MM.1S (cell line): ENCODE measurements around the gene ZNF471.
A peak's percentile ranks its signal among the peaks of the same experiment; 100 is the strongest.

Experiments used
- DNase-seq: peaks from one replicate; pipeline ENCODE4 v3.0.0-alpha.2; 2015
- H2AFZ ChIP-seq: fragments of 300-600 bp; sonication (generic); 2 replicates; pipeline ENCODE4 v1.6.0; 2016; ENCODE audit warnings: antibody characterized with exemption, low read length
- H3F3A ChIP-seq: fragments of 300-600 bp; sonication (generic); 2 replicates; pipeline ENCODE4 v1.6.1; 2016; ENCODE audit warnings: mild to moderate bottlenecking, antibody characterized with exemption, low read length, moderate library complexity, mixed read lengths; ENCODE audit not compliant: insufficient read depth
- H3K27ac ChIP-seq: fragments of 300-600 bp; sonication (generic); 2 replicates; pipeline ENCODE4 v1.5.1; 2016; ENCODE audit warnings: mild to moderate bottlenecking, low read length
- H3K27me3 ChIP-seq: fragments of 300-600 bp; sonication (generic); replicated peaks from 2 replicates; pipeline ENCODE4 v1.6.0; 2016; ENCODE audit warnings: low read length; ENCODE audit not compliant: insufficient read depth
- H3K36me3 ChIP-seq: fragments of 300-600 bp; sonication (generic); replicated peaks from 2 replicates; pipeline ENCODE4 v1.6.1; 2016; ENCODE audit warnings: mild to moderate bottlenecking, low read length, mixed read lengths; ENCODE audit not compliant: insufficient read depth
- H3K4me1 ChIP-seq: fragments of 300-600 bp; sonication (generic); 2 replicates; pipeline ENCODE4 v1.6.1; 2016; ENCODE audit warnings: low read length, mixed read lengths
- H3K4me2 ChIP-seq: fragments of 300-600 bp; sonication (generic); 2 replicates; pipeline ENCODE4 v1.6.0; 2016; ENCODE audit warnings: low read depth, low read length
- H3K4me3 ChIP-seq: fragments of 300-600 bp; sonication (generic); 2 replicates; pipeline ENCODE4 v1.5.1; 2016; ENCODE audit warnings: low read length, mixed read lengths
- H3K79me2 ChIP-seq: fragments of 300-600 bp; sonication (generic); 2 replicates; pipeline ENCODE4 v1.6.1; 2016; ENCODE audit warnings: mixed run types, low read length, mixed read lengths
- H3K9ac ChIP-seq: fragments of 300-600 bp; sonication (generic); 2 replicates; pipeline ENCODE4 v1.6.1; 2016; ENCODE audit warnings: low read length, mixed read lengths
- H3K9me2 ChIP-seq: fragments of 300-600 bp; sonication (generic); replicated peaks from 2 replicates; pipeline ENCODE4 v1.6.1; 2016; ENCODE audit warnings: mild to moderate bottlenecking, low read length, mixed read lengths; ENCODE audit not compliant: insufficient read depth
- H3K9me3 ChIP-seq: fragments of 300-600 bp; sonication (generic); replicated peaks from 2 replicates; pipeline ENCODE4 v1.6.1; 2016; ENCODE audit warnings: mild to moderate bottlenecking, low read length, mixed read lengths; ENCODE audit not compliant: insufficient read depth
- H4K20me1 ChIP-seq: fragments of 300-600 bp; sonication (generic); 2 replicates; pipeline ENCODE4 v1.6.1; 2016; ENCODE audit warnings: mild to moderate bottlenecking, low read length, moderate library complexity, mixed read lengths; ENCODE audit not compliant: insufficient read depth
- EZH2 ChIP-seq: fragments of 300-600 bp; sonication (generic); optimal IDR thresholded peaks from 2 replicates; pipeline ENCODE3; 2017; ENCODE audit warnings: low read depth, mild to moderate bottlenecking, antibody characterized with exemption, low read length, mixed read lengths
- EZH2phosphoT487 ChIP-seq: fragments of 300-600 bp; sonication (generic); IDR thresholded peaks from 2 replicates; pipeline ENCODE4 v1.6.1; 2018; ENCODE audit warnings: antibody characterized with exemption, low read length
- TF ChIP-seq, protein P1 (sequence below): fragments of 300-600 bp; sonication (generic); IDR thresholded peaks from 2 replicates; pipeline ENCODE4 v1.5.1; 2016; ENCODE audit warnings: antibody characterized with exemption, low read length, mixed read lengths

ZNF471 gene

DNA sequence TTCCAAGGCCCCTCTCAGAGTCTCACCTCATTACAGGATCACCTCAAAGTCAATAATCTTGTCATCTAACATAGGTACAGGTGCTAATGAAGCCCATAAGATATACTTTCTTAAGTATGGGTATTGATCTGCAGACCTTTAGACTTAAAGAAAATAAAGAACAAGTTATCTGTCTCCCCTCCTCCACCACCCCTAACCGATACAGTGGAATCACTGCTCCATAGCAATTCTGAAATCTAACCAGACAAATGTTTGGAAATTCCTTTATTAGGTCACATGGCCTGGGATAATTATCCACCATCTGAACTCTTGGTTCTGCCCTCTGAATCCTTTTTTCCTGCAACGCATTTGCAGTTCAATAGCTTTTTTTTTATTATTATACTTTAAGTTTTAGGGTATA lies 55.1 kb downstream of the ZNF471 start:
- Histone ChIP-seq H3K27ac (no peak overlapping the region), H3K4me2 (no peak overlapping the region), H3F3A (no peaks in the 10 kb centered on the region), H3K4me1 (no peaks in the 10 kb centered on the region), H3K27me3 (no peaks in the 10 kb centered on the region), H3K9me3 (no peaks in the 10 kb centered on the region), H3K9me2 (no peaks in the 10 kb centered on the region), H2AFZ (no peak overlapping the region), H3K4me3 (no peak overlapping the region), H3K79me2 (no peaks in the 10 kb centered on the region), H3K36me3 (no peaks in the 10 kb centered on the region), H4K20me1 (no peaks in the 10 kb centered on the region), H3K9ac (no peak overlapping the region)
- no peak for DNase-seq
- TF ChIP-seq EZH2 = no peak
- TF ChIP-seq EZH2phosphoT487 = no peak
- TF ChIP-seq, protein P1, sequence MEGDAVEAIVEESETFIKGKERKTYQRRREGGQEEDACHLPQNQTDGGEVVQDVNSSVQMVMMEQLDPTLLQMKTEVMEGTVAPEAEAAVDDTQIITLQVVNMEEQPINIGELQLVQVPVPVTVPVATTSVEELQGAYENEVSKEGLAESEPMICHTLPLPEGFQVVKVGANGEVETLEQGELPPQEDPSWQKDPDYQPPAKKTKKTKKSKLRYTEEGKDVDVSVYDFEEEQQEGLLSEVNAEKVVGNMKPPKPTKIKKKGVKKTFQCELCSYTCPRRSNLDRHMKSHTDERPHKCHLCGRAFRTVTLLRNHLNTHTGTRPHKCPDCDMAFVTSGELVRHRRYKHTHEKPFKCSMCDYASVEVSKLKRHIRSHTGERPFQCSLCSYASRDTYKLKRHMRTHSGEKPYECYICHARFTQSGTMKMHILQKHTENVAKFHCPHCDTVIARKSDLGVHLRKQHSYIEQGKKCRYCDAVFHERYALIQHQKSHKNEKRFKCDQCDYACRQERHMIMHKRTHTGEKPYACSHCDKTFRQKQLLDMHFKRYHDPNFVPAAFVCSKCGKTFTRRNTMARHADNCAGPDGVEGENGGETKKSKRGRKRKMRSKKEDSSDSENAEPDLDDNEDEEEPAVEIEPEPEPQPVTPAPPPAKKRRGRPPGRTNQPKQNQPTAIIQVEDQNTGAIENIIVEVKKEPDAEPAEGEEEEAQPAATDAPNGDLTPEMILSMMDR = no peak

DNA sequence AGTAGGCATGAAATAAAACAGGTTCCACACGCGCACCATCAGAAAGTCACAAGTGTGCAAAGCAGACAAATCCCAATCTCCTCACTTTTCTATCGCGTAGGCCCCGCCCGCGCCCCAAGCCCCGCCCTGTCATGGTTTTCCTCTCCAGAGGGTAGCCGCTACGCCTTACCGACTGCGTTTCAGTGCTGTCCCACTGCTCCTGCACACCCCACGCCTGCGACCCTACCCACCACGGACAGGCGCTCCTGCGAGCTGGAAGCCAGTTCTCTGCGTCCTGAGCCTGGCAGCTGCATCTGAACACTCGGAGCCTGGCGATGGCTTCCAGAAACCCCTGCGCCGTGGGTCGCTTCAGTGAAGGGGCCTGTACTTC lies 59.2 kb downstream of the ZNF471 start:
- H3K36me3 ChIP-seq = no peaks in the 10 kb centered on the region
- H3K9me3 ChIP-seq = no peaks in the 10 kb centered on the region
- DNase-seq = no peak
- no peak overlapping the region; the same call in 1 of the 2 replicates for H3K4me2 ChIP-seq
- no peaks in the 10 kb centered on the region for H4K20me1 ChIP-seq
- H3K4me1 ChIP-seq = no peaks in the 10 kb centered on the region
- no peak overlapping the region for H3K9ac ChIP-seq
- no peak overlapping the region for H3K27ac ChIP-seq
- peak overlapping the region; percentile 61; the same call in 1 of the 2 replicates for H2AFZ ChIP-seq
- H3F3A ChIP-seq = no peaks in the 10 kb centered on the region
- no peaks in the 10 kb centered on the region for H3K9me2 ChIP-seq
- TF ChIP-seq, protein P1 = no peak
- no peak for TF ChIP-seq EZH2
- no peak for TF ChIP-seq EZH2phosphoT487
- H3K4me3 ChIP-seq = peak overlapping the region; percentile 52
- no peaks in the 10 kb centered on the region for H3K79me2 ChIP-seq
- no peaks in the 10 kb centered on the region for H3K27me3 ChIP-seq

DNA sequence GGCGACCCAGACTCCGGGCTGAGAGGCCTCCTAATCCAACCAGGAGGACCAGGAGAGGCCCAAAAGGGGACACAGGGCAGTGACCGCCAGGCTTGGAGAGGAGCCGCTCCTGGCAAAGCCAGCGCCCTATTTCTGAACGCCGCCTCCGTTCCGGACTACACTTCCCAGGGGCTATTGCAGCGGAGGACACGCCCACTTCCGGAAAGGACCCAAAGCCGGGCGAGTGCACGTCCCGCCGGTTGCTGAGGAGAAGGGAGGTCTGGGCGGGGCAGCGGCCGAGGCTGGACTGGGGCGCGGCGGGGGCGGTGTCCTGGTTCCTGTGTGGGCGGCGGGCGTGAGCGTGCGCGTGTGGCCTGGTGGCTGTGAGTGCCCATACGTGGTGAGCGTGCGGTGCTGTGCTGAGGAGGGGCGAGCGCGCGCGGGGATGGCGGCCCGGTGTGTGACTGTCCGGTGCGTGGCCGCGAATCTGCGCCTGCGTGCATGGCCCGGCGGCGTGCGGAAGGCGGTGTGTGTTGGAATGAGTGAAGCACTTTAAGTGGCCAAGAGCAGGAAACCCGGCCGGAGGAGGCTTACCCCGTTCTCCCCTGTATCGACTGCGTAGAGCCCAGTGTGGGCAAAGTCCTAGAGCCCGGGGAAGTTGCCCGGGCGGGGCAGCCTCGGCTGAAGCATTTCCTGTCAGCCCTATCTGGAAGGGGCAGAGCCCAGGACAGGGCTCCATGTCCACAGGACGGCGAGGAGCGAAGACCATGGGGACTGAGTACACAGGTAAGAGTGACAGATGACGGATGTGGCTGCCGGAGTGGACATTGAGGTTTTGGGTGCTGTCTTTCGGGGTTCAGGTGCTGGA lies 59.8 kb downstream of the ZNF471 start, which contains the start of gene ZNF470:
Gene ZNF470 (plus strand): TSS at position 195 of the 847 bp plus-strand sequence. CDS start 2,844 bp downstream, outside the sequence.
- H3K9me3 ChIP-seq = no peaks in the 10 kb centered on the region
- no peaks in the 10 kb centered on the region for H3F3A ChIP-seq
- no peaks in the 10 kb centered on the region for H3K36me3 ChIP-seq
- DNase-seq = peak; percentile 19
- H3K4me3 ChIP-seq = peak within 1 kb of the TSS; percentile 52
- no peaks in the 10 kb centered on the region for H3K4me1 ChIP-seq
- no peaks in the 10 kb centered on the region for H3K9me2 ChIP-seq
- no peak within 1 kb of the TSS for H3K9ac ChIP-seq
- H3K4me2 ChIP-seq = no peak within 1 kb of the TSS; the same call in 1 of the 2 replicates
- TF ChIP-seq, protein P1 = no peak
- TF ChIP-seq EZH2phosphoT487 (no peak), EZH2 (no peak)
- no peaks in the 10 kb centered on the region for H4K20me1 ChIP-seq
- H3K27ac ChIP-seq = no peak within 1 kb of the TSS
- H3K79me2 ChIP-seq = no peaks in the 10 kb centered on the region
- H2AFZ ChIP-seq = peak within 1 kb of the TSS; percentile 61; the same call in 1 of the 2 replicates
- H3K27me3 ChIP-seq = no peaks in the 10 kb centered on the region
